Colonic mucosa (tissue), 4 donors: ENCODE measurements around the gene KYNU. TPM values are rescaled to one million over a fixed set of nuclear protein-coding genes. Genes with fewer than 3 reads are reported as not detected.
"Not testable (repeated sequence)": the region's sequence is repeated elsewhere in the genome, so short reads cannot be mapped to it uniquely, and the experiment has no call there.

Experiments
- DNase-seq: peaks from one replicate; pipeline ENCODE4 v3.0.0-alpha.2; 2020
- H3K27ac ChIP-seq: fragments of 200-600 bp; one replicate; pipeline ENCODE4 v1.8.0; 2021
- H3K27me3 ChIP-seq: fragments of 200-600 bp; one replicate; pipeline ENCODE4 v1.8.0; 2021
- H3K36me3 ChIP-seq: fragments of 200-600 bp; one replicate; pipeline ENCODE4 v1.8.0; 2021
- H3K4me1 ChIP-seq: fragments of 200-600 bp; one replicate; pipeline ENCODE4 v1.8.0; 2021; ENCODE audit warnings: mild to moderate bottlenecking
- H3K4me3 ChIP-seq: fragments of 200-600 bp; one replicate; pipeline ENCODE4 v1.8.0; 2021
- H3K9ac ChIP-seq, 2 donors: one replicate each; pipeline ENCODE4 v1.7.0; 2013; ENCODE audit warnings: control low read depth in 2 of 2, low read depth in 2 of 2, low read length in 2 of 2
- H3K9me3 ChIP-seq: fragments of 200-600 bp; one replicate; pipeline ENCODE4 v1.8.0; 2021
- intact Hi-C: fragments of 100-400 bp; cut with DNase I; formaldehyde crosslinking; loops from one replicate; pipeline ENCODE4 v1.14.1; 2022
- total RNA-seq, 2 donors: library from RNA; stranded (reverse); fragmentation: NEBNext Ultra II Directional in 1 of 2; extraction: Animal tissue kit (Norgen Biotek cat#: 25700) in 1 of 2; gene quantifications; one replicate each; pipeline ENCODE4 v1.2.1, GENCODE V29; 2021
- TF ChIP-seq, protein P1 (sequence below): fragments of 200-600 bp; IDR thresholded peaks from one replicate; pipeline ENCODE4 v1.8.0; 2022; ENCODE audit warnings: antibody characterized with exemption, mild to moderate bottlenecking
- donor health status: healthy.
- donor health status: DM: no; HTN: no; CAD: no.
- donor health status: DM: no; HTN: no; CAD: no.

Gene KYNU
- total RNA-seq, 2 donors from 2014 or later, result 0.64 to 2.8 TPM

DNA sequence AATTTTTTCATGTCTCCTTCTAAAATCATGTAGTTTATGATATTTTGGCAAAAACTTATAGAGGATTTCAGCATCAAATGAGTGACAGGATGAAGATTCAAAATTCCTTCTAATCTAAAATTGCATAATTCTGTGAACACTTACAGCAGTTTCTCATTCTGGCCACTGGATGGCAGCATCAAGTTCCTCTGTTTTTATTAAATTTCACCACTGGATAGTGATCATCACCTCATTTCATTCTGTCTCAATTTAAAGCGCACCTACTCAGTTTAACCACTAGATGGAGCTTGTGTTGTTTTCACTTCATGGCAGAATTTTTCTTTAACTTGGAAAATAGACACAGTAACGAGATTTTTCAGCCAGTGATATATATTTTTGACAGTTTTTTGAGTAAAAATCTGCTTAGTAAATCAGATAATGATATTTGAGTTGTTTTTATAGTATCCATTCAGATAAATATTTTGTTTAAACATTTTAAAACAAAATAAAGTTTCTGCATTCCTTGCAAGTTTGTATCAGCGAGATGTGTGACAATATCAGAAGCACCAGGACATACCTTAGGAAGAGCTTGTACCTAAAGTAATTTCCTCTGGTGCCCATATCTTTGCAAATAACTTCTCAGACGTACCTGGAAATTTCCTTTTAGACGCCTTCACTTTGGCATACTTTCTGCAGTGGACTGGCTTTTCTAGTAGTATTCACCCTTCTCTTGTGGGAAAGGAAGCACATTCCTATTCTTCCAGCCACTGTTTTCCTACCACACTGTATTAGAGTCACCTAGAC, 157.0 kb downstream of the KYNU start:
- H3K27me3 ChIP-seq, result no peaks in the 10 kb centered on the region
- H3K9ac ChIP-seq, result no peak overlapping the region
- H3K4me3 ChIP-seq, result no peak overlapping the region
- peak; percentile 41 for DNase-seq
- no peaks in the 10 kb centered on the region for H3K4me1 ChIP-seq
- intact Hi-C loops, result no loop called here
- TF ChIP-seq, protein P1, sequence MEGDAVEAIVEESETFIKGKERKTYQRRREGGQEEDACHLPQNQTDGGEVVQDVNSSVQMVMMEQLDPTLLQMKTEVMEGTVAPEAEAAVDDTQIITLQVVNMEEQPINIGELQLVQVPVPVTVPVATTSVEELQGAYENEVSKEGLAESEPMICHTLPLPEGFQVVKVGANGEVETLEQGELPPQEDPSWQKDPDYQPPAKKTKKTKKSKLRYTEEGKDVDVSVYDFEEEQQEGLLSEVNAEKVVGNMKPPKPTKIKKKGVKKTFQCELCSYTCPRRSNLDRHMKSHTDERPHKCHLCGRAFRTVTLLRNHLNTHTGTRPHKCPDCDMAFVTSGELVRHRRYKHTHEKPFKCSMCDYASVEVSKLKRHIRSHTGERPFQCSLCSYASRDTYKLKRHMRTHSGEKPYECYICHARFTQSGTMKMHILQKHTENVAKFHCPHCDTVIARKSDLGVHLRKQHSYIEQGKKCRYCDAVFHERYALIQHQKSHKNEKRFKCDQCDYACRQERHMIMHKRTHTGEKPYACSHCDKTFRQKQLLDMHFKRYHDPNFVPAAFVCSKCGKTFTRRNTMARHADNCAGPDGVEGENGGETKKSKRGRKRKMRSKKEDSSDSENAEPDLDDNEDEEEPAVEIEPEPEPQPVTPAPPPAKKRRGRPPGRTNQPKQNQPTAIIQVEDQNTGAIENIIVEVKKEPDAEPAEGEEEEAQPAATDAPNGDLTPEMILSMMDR, result peak; percentile 99
- H3K9me3 ChIP-seq, result no peaks in the 10 kb centered on the region
- no peaks in the 10 kb centered on the region for H3K36me3 ChIP-seq
- H3K27ac ChIP-seq, result no peak overlapping the region

DNA sequence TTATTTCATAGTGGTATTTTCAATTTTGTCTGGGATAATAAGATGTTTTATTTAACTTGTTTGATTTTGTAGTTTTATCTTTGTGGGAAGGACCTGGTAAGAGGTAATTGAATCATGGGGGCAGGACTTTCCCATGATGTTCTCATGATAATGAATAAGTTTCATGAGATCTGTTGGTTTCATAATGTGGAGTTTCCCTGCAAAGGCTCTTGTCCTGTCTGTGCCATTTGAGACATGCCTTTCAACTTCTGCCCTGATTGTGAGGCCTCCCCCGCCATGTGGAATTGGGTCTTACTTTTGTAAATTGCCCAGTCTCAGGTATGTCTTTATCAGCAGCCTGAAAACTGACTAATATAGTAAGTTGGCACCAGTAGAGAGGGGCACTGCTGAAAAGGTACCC, 174.0 kb downstream of the KYNU start:
- H3K27ac ChIP-seq, result no peak overlapping the region
- TF ChIP-seq, protein P1, result no peak
- DNase-seq, result no peak
- H3K36me3 ChIP-seq, result no peaks in the 10 kb centered on the region
- no peak overlapping the region for H3K4me3 ChIP-seq
- H3K9me3 ChIP-seq, result no peaks in the 10 kb centered on the region
- intact Hi-C loops, result no loop called here
- H3K4me1 ChIP-seq, result no peaks in the 10 kb centered on the region
- H3K9ac ChIP-seq, result no peak overlapping the region
- H3K27me3 ChIP-seq, result no peaks in the 10 kb centered on the region

DNA sequence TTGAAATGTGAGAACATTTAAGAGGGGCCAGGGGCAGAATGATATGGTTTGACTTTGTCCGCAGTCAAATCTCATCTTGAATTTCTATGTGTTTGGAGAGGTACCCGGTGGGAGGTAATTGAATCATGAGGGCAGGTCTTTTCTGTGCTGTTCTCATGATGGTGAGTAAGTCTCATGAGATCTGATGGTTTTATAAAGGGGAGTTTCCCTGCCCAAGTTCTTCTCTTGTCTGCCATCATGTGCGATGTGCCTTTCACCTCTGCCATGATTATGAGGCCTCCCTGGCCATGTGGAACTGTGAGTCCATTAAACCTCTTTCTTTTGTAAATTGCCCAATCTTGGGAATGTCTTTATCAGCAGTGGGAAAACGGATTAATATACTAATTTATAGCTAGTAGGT, 176.0 kb downstream of the KYNU start:
- H3K9me3 ChIP-seq, intact Hi-C loops, H3K27me3 ChIP-seq, H3K27ac ChIP-seq, H3K9ac ChIP-seq, H3K36me3 ChIP-seq, DNase-seq, H3K4me3 ChIP-seq, H3K4me1 ChIP-seq: not testable (repeated sequence)

DNA sequence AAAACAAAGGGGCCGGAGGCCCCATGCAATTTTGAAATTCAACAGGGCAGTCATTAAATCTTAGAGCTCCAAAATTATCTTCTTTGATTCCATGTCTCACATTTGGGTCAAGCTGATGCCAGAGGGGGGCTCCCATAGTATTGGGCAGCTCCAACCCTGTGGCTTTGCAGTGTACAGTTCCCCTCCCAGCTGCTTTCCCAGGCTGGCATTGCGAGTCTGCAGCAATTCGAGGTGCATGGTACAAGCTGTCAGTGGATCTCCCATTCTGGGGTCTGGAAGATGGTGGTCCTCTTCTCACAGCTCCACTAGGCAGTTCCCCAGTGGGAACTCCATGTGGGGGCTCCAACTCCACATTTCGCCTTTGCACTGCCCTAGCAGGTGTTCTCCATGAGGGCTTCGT, 179.1 kb downstream of the KYNU start:
- Histone ChIP-seq H3K4me1 (no peaks in the 10 kb centered on the region), H3K9ac (no peak overlapping the region), H3K9me3 (no peaks in the 10 kb centered on the region), H3K36me3 (no peaks in the 10 kb centered on the region), H3K4me3 (no peak overlapping the region), H3K27me3 (no peaks in the 10 kb centered on the region), H3K27ac (no peak overlapping the region)
- TF ChIP-seq, protein P1, result no peak
- intact Hi-C loops, result no loop called here
- DNase-seq, result no peak

DNA sequence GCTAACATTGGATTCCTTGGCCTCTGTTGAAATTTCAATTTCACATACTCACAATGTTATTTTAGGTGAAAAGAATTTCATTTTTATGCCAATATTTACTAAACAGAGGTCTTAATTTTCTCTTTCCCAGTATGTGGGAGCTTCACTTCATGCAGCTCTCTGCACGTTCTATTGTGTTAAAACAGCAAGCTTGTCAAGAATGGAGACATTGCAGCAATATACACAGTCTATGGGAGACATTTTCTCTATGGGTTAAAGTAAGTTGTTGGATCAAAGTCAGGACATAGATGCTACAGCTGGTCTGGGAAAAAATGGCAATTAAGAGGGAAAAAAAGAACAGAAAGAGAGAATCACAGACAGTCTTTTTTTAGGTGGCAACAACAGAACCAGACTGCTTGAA, 181.4 kb downstream of the KYNU start:
- Histone ChIP-seq H3K27me3 (no peaks in the 10 kb centered on the region), H3K36me3 (no peaks in the 10 kb centered on the region), H3K27ac (no peak overlapping the region), H3K9ac (no peak overlapping the region), H3K9me3 (no peaks in the 10 kb centered on the region), H3K4me1 (no peaks in the 10 kb centered on the region), H3K4me3 (no peak overlapping the region)
- intact Hi-C loops, result no loop called here
- no peak for DNase-seq
- TF ChIP-seq, protein P1, result no peak

DNA sequence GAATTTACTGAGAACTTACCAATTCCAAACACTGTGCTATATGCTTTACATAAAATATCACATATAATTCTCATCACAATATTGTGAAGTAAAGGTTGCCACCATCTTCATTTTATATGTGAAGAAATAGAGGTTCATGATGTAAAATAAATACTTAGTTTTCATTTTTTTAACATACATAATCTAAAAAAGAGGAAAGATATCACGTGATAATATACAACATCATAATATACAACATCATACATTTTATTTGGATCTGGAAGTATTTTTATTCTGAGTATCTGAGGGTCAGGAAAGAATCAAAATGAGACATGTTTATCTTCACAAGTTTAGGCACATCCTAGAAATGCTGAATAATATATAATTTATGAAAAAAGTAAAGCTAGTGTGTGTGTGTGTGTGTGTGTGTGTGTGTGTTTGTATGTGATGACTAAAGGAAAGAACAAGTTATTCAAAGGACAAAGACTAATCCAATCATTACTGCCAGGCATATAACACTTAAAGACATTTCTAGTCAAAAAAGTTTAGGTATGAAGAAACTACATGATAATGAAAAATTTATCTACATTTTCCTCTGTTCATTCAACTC, 186.2 kb downstream of the KYNU start:
- TF ChIP-seq, protein P1, result no peak
- Histone ChIP-seq H3K27ac (no peak overlapping the region), H3K27me3 (no peaks in the 10 kb centered on the region), H3K9me3 (no peaks in the 10 kb centered on the region), H3K36me3 (no peaks in the 10 kb centered on the region), H3K4me1 (no peaks in the 10 kb centered on the region), H3K9ac (no peak overlapping the region), H3K4me3 (no peak overlapping the region)
- intact Hi-C loops, result no loop called here
- no peak for DNase-seq
